GM19467 (cell line): Measurements from ENCODE around the gene TBC1D32.
"Not testable (repeated sequence)": the region's sequence is repeated elsewhere in the genome, so short reads cannot be mapped to it uniquely, and the experiment has no call there.

Source experiments
- ATAC-seq: cut with Tn5 transposase; IDR thresholded peaks from one replicate; pipeline ENCODE4 v1.9.1; 2021; ENCODE audit warnings: mild to moderate bottlenecking, moderate library complexity; ENCODE audit not compliant: unreplicated experiment

TBC1D32 gene

DNA sequence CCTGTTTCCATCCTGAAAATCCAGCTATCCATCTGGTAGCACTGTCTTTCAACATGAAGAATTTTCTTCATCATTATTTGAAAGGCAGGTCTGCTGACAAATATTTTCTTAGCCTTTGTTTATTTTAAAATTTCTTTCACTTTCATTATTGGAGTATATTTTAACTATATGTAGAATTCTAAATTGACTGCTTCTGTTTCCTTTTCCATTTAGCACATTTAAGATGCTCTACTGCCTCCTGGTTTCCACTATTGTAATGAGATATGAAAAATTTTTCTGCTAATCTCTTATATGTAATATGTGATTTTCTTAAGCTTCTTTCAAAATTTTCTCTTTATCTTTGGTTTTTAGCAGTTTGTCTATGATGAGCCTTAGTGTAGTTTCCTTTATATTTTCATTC is 97.3 kb downstream of the TBC1D32 start:
- ATAC-seq = no peak

DNA sequence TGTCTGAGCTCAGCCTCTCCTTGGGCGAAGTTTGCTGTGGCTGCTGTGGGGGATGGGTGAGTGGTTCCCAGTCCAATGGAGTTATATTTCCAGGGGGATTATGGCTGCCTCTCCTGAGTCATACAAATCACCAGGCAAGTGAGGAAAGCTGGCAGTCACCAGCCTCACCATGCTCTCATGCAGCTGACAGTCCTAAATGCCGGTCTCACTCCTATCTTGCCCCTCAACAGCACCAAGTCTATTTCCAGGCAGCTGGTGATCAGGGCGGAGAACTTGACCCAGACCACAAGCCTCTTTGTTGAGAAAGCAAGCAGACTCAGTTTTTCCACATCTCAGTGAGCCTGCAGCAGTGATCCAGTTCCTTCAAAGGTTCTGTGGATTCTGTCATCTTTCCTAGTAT is 98.9 kb downstream of the TBC1D32 start:
- no peak for ATAC-seq

DNA sequence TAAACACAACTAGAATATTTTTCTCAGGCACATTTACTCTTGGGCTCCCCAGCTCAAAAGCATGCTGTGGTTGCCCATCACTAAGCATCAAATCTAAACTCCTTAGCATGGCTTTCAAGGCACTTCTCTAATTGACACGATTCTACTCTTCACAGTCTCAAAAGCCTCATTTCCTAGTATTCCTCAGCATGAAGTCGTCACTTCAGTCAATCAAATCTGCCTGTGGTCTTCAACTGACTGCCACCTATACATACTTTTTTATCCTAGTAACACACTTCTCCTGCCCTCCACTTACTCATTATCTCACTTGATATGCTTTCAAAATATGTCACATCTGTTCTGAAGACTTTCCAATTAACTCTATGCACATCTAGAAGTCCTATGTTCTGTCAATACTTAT is 110.3 kb downstream of the TBC1D32 start:
- no peak for ATAC-seq

DNA sequence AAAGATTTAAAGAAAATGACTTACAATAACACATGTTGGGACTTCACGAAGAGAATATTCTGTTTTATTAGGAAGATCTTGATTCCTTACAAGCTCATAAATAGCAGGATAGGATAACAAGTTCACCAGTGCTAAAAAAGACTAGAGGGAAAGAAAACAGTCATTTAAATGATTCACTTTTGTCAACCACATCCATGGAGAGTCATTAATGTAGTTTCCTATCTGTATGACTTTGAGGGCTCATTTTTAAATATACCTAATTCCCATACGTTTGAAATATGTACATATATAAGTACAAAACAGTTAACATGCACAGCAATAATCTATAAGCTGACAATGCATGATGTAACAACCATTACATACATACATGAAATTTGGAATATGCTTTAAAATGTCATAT is 111.1 kb downstream of the TBC1D32 start:
- ATAC-seq = no peak

DNA sequence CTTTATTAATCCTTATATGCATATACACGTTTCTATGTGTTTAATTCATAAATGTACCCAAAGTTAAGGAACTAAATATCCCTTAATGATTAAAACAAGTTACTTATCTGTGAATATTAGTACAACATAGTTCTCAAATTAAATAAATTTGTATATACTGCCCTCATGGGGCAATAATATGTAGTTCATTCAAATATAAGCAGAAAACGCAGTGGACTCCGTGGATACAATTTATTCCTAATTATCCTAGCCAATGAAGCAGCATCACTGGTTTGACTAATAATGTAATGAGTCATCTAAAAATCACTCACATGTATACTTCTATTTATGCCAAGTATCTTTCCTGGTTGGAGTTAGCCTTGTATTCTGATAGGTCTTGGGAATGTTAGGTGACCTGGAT is 111.6 kb downstream of the TBC1D32 start:
- no peak for ATAC-seq

DNA sequence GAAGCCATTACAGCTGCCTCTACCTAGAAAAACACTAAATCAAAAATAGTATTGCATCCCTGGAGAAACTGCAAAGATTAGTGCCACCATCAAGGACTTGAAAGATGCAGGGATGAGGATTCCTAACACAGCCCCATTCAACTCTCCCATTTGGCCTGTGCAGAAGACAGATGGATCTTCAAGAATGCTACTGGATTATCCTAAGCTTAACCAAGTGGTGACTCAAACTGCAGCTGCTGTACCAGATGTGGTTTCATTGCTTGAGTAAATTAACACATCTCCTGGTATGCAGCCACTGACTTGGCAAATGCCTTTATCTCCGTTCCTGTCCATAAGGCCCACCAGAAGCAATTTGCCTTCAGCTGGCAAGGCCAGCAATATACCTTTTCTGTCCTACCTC is 117.4 kb downstream of the TBC1D32 start:
- no peak for ATAC-seq

DNA sequence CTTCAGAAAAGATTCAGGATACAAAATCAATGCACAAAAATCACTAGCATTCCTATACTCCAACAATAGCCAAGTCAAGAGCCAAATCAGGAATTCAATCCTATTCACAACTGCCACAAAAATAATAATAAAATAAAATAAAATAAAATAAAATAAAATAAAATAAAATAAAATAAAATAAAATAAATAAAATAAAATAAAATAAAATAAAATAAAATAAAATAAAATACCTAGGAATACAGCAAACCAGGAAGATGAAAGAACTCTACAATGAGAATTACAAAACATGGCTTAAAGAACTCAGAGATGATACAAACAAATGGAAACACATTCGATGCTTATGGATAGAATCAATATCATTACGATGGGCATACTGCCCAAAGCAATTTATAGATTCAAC is 120.9 kb downstream of the TBC1D32 start:
- ATAC-seq = not testable (repeated sequence)

DNA sequence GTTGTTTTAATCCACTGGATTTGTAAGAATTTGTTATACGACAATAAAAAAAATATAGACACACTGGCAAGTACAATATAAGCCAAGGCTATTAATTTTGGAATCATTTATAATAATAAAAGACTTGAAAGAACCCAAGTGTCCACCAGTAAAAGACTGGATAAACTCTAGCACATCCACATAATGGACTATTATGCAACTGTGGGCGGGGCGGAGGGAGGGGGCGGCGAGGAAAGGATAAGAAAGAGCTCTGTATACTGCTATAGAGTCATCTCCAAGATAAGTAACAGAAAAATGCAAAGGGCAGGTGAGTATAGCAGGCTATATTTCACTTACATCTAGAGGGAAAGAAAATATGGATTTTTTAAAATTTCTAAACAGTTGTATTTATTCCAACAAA is 123.3 kb downstream of the TBC1D32 start:
- no peak for ATAC-seq

DNA sequence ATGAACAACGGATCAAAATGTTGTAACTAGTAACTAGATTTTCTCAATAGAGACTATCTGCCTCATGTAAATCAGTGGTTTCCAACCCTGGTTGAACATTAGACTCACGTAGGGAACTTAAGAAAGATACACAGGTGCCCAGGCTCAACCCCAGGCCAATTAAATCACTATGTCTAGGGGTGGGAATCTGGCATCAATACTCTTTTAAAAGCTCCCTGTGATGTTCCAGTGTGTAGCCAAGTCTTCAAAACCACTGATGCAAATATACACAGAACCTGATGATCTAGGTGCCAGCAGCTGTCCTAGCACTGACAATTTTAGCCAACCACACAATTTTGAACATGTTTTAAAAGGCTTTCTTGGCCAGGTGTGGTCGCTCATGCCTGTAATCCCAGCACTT is 128.7 kb downstream of the TBC1D32 start:
- peak; percentile 93 for ATAC-seq

DNA sequence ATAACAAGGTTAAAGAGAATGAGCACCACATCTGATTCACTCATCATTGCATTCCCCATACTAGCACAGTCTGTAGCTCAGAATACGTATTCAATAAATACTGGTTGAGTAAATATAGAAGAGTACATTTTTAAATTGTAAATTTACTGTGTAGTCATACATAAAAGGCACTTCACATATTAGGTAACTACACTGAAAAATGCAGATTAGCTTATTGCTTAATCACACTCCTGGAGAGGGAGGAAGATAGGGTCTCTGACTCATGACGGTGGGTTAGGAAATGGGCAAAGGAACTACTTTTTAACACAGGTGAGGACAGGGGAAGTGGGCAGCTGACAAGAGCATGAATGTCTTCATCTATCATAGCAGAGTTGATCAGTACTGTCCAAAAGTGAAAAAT is 133.2 kb downstream of the TBC1D32 start:
- ATAC-seq = no peak

DNA sequence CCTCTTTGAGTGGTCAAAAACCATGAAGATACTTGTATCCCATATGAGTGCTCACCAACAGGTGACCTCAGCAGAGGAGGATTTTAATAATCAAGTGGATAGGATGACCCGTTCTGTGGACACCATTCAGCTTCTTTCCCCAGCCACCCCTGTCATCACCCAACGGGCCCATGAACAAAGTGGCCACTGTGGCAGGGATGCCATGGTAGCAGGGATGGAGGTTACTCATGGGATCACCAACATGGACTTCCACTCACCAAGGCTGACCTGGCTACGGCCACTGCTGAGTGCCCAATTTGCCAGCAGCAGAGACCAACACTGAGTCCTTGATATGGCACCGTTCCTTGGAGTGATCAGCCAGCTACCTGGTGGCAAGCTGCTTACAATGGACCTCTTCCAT is 138.2 kb downstream of the TBC1D32 start:
- ATAC-seq = not testable (repeated sequence)

DNA sequence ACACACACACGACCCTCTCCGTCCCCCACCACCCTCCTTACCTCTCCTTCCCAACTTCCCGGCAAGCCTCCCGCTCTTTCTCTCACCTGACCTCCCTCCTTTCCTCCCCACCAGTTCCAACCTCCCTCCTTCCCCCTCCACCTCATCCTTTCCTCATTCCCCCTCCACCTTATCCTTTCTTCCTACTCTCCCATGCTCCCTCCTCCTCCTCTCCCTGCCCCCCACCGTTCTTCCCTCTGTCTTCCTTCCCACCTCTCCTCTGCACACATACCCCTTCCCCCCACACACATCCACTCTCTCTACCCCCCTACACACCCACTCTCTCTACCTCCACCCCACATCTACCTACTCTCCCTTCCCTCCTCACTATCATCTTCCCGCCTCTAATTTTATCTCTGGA is 144.2 kb downstream of the TBC1D32 start:
- no peak for ATAC-seq

DNA sequence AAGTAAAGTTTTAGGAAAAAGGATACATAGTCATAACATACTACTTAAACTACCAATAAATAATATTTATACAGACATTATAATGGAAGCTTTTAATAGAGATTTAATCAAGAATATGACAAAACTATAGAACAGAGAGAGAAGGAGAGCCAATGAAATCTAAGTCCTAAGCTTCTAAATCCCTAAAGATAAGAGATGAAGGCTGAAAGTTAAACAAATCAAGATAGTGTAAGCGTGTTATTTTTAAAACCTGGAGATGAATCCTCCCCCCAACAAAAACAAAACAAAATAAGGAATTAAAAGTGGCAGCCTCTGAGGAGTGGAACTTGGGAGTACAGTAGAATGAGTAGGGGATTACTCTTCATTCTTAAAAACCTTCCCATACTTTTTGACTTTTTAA is 145.9 kb downstream of the TBC1D32 start:
- ATAC-seq = no peak

DNA sequence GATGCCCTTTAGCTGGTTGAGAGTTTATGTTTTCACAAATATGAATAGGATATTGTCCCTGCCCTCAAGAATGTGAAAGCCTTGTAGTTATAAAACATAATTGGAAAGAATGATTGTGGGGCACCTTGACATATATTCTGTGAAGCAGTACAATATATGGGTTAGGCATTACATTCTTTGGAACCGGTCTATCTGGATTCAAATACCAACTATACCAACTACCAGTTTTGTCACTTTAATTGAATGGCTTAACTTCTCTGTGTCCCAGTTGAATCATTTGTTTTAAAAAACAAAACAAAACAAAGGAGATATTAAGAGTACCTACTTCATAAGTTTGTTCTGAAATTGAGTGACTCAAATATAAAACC is 146.5 kb downstream of the TBC1D32 start:
- no peak for ATAC-seq

DNA sequence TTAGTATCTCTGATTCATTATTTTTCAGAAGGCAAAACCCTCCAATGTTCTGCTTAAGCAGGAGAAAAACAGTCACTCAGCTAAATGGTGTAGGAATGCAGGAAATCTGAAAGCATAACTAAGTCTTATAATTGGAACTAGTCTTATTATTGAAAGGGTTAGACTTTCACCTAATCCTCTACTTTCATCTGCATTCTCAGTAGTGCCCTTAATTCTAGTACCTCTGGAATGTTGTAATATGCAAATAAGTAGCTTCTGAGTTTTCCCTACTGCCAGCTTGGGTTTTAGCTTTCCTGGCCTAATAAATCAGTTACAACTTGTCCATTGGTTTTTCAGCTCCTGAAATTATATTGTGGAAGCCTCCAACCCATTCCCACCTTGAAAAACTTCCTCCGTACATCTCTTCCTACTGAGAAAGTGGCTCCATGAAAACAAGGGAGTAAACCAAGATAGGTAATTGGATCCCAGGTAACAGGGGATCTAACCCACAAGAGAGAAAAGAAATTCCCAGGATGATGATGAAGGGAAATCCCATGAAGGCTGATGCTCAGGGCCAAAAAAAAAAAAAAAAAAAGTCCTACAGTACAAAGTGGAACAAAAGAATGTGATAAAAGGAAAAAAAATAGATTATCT is 147.0 kb downstream of the TBC1D32 start:
- no peak for ATAC-seq

DNA sequence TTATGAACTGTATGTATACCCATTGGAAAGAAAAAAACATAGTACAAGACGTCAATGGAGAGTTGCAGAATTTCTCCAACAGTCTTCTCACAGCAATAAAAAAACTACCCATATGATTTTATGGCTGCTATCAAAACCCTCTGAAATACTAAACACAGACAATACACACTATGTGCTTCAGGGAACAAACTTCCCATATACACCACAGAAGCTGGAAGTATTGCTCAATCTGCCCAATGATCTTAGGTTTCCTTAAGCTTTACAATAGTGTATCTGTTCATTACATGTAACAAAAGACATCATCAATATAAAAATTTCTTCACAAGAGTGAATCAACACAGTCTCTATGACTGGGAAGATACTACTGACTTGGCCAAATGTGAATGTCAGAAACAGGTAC is 150.5 kb downstream of the TBC1D32 start:
- no peak for ATAC-seq

DNA sequence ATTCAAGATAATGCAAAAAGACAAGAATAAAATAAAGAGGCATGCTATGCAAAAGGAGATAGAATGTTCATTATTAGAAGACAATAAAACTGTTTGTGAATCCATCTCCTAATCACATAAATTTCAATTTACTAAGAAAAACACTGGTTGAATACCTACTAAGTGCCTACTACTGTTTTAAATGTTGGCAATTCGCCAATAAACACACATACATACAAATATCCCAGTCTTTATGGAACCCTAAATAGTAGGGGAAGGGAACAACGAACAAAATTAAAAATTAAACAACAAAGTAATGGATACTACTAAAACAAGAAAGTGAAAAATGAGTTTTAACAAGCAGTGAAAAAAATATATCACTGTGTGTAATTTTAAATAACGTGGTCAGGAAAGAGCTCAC is 158.5 kb downstream of the TBC1D32 start:
- ATAC-seq = no peak

DNA sequence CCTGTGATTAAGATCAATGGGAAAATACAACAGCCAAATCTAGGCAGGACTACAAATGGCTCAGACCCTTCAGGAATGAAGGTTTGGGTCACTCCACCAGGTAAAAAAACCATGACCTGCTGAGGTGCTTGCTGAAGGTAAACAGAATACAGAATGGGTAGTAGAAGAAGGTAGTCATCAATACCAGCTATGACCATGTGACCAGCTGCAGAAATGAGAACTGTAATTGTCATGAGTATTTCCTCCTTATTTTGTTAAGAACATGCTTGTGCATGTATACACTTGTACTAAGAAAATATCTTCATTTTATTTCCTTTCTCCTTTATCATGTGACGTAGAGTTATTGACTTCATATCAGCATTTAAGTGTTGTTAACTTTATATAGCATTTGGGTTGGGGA is 161.8 kb downstream of the TBC1D32 start:
- not testable (repeated sequence) for ATAC-seq

DNA sequence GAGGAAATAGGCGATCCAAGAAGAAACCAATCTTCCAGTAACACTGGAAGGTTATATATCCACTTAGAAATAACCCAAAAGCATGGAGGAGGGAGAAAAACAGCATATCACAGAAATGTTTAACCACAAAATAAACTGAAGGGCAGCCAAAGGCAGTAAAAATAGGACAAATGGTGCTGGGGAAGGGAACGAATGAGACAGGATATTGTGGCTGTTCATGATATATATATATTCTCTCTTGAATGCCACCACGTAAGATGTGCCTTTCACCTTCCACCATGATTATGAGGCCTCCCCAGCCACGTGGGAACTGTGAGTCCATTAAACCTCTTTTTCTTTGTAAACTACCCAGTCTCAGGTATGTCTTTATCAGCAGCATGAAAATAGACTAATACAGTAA is 162.4 kb downstream of the TBC1D32 start:
- ATAC-seq = no peak

DNA sequence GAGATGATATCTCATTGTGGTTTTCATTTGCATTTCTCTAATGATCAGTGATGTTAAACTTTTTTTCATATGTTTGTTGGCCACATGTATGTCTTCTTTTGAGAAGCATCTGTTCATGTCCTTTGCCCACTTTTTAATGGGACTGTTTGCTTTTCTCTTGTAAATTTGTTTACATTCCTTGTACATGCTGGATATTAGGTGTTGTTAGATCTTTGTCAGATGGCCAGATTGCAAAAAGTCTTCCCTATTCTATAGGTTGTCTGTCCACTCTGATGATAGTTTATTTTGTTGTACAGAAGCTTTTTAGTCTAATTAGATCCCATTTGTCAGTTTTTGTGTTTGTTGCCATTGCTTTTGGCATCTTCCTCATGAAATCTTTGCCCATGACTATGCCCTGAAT is 172.4 kb downstream of the TBC1D32 start:
- no peak for ATAC-seq

DNA sequence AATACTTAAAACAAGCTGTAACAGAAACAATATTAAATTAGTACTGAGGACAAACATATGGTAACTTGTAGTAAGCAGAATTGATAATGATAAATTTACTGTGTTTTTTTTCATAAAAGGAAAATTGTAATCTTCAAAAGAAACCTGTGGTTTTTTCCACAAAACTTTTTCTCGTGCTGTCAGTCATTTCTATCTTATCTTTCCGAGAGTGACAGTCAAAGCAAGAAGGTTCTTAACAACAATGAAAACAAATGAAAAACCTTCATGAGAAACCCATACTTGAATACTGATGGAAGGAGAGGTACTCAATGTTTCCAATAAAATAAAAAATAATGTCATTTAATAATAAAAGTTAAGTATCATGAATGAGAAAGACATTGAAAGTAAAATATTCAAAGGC is 174.0 kb downstream of the TBC1D32 start:
- no peak for ATAC-seq

DNA sequence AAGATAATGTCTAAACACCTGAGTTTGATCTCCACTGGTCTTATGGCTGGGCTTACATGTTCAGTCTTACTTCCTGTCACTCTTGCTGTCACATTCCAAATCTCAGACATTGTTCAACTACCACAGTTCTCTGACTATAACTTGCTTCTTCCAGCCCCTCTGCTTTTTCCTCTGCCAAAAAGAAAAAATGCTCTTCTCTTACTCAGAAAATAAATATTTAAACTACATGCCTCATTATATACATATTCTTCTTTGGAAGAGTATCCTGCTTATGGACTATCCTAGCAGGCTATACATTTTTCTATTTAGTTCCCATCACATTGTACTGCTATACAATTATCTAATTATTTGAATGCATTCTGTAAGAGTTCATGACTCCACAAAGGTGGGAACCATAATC is 175.4 kb downstream of the TBC1D32 start:
- ATAC-seq = no peak

DNA sequence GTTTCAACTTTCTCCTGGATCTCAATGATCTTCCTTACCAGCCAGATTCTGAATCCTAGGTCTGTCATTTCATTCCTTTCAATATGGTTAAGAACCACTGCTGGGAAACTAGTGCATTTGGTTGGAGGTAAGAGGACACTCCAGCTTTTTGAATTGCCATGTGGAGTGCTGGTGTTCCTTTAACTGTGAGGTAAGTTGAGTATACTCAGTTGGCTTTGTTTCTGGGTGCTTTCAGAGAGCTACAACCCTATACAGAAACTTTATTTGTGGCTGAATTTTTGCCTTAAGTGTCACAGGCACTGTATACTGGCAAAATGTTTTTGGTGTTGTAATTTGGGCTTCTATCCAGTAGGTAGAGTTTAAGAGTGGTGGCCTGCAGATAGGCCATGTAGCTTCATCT is 175.8 kb downstream of the TBC1D32 start:
- no peak for ATAC-seq

DNA sequence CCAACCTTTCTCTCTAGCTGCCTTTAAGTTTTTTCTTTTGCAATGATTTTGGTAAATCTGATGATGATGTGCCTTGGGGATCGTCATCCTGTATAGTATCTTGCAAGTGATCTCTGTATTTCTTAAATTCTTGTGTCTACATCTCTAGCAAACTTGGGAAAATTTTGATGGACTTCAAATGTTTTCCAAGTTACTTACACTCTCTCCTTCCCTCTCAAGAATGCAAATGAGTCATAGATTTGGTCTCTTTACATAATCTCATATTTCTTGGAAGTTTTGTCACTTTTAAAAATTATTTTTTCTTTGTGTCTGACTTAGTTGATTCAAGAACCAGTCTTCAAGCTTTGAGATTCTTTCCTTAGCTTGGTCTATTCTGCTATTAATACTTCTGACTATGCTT is 176.4 kb downstream of the TBC1D32 start:
- no peak for ATAC-seq
